SIG-M5 treated with dmso at 0.1 percent for 504 hours (cell line): ENCODE measurements around the gene IL36G.

Experiments
- DNase-seq: peaks from one replicate; lab custom pipeline; 2025; ENCODE audit not compliant: unreplicated experiment; lab: John Stamatoyannopoulos, UW

IL36G gene

DNA sequence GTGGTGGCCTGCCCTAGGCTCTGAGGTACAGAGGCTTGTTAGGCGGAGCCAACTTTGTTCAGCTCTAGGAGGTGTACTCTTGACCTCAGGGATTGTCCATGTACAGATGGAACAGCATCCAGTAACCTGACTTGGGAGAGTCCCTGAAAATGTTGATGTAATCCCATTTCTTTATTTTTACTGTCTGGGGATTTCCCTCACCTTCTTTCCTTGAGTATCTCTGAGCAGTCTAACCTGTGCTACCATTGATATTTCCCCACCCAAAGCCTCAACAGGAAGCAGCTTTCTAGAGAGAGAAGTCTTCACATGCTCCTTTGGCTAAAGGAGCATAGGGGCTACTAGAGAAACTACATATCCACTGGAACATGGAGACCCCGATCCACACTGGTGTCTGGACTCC, 37.8 kb downstream of the IL36G start:
- no peak for DNase-seq

DNA sequence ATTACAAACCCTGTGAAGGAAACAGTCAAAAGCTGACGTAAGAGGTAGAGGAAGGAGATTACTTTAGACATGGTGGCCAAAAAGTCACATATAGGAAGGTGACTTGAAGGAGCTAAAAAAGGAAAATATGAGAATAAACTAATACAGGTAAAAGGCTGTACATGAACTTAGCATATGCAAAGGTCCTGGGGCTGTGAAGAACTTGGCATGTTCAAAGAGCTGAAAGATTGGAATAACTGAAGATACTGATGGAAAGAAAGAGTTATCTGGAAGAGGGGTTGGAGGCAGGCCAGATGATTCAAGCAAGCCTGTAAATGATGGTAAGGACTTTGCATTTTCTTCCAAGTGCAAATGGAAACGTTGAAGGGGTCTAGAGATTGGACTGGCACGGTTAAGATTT, 40.7 kb downstream of the IL36G start:
- DNase-seq = no peak

DNA sequence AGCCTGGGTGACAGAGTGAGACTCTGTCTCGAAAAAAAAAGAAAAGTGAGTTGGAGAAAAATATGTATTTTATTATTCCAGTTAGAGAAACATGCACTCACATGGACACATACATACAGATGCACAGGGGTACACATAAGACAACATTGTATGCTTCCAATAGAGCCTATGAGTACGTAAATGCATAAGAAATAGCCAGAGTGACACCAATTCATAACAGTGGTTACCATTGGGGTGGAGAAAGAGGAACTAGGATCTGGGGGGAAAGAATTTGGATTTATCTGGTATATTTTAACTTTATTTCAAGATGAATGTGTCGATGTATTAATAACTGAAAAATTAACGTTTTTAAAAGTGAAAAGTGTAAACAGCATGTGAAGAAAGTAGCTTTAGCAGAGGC, 43.5 kb downstream of the IL36G start:
- DNase-seq = no peak

DNA sequence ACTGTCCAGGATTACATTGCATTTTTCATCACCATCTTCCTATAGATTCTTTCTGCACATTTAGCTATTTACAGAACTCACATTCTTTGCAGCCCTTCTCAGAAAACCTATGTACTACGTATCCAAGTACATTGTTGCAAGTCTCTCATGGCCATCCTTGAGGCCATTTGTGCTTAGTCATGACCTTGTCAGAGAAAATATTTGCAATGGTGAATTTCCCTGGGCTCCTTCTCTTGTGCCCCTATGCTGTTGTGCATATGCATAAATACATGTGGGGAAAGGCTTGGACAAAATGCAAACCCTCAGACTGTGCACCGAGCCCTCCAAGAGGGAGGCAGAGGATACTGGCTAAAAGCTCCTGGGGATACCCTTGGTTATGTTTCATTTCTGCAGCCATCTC, 47.0 kb downstream of the IL36G start:
- no peak for DNase-seq

DNA sequence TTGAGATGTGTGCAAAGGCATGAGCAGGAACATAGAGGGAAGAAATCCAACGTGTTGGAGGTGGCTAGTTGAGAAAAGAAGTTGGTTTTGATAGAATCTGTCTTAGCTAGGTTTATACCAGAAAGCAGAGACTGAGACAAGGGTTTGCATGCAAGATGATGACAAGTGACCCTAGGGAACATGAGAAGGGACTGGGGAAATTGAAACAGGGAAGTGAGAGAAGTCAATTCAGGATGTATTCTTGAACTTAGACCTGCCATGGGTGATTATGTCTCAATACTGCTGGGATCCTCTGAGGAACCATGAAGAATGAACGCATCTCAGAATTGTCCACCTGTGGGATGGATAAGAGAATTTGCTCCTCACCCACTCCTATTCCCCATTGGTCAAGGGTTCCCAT, 47.9 kb downstream of the IL36G start:
- DNase-seq = peak; percentile 44

DNA sequence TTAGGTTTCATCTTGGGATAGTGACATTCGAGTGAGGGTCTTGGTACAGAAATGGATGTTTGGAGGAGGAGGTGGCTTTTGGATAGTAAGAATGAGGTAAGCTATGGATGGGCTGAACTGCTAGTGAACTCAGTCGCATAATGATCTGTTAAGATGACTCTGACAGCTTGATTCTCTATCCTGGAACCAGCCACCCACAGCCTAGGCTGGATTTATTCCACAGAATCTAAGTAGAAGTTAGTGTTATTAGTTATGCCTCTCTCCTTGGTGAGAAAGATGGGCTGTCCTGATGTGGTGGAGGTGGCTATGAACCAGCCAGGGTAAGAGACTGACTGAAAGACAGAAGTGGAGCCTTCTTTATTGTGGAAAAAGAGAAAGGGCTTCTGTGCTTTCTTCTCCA, 49.9 kb downstream of the IL36G start:
- DNase-seq = no peak

DNA sequence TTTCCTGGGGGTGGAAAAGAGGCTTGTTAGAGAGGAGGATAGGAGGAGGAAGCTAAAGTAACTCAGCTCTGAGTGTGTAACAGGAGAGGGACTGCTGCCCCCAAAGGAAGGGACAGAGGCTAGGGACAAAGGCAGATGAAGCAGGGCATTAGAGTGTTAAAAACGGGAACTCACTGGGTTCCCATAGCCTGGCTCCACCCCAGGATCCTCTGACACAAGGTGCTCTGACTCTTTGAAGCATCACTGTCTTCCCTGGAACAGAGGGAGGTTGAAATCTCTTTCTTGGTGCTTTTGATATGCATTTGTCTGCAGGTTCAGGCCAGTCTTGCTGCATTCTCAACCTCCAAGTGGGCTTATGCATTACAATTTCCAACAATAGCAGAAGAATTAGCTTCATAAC, 50.3 kb downstream of the IL36G start:
- DNase-seq = no peak

DNA sequence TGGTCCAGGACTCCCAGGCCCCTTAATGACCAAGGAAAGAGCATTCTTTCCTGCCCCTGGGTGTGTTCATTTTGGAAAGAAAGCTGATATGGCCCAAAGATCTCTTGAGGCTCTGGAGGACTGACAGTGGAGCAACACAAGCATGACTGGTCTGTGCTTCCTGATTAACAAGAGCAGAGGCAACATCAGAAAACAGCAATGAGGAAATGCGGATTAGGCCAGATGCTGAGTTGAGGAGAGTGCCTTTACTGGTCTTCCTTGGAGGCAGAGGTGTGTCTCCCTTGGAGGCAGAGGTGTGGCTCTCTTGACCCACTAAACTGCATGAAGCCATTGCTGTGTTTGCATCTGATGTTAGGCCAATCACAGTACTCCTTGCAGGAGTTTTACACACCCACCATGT, 54.9 kb downstream of the IL36G start:
- DNase-seq = no peak

DNA sequence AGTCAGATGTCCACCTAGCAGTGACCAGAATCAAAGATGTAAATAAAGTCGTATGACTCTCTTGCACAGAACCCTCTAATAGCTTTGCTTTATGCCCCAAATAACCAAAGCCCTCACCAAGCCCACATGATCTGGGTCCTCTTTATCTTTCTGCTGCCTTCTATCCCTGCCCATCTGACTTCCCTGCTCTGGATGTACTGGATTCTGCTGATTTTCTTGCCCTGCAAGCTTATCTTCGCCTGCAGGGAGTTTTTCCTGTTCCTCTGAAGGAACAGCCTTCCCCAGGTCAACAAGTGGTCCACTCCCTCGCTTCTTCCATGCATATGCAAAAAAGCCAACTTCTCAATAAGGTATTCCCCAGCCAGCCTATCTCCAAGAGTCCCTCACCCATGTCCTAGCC, 56.2 kb downstream of the IL36G start:
- no peak for DNase-seq
